Measurements from ENCODE around the gene STX2. TPM values are rescaled to one million over a fixed set of nuclear protein-coding genes. Genes with fewer than 3 reads are reported as not detected.

STX2 gene
- total and polyA plus RNA-seq, 2 experiments from 2014 or later = 16.4 to 35.4 TPM

- Histone ChIP-seq H3K27me3 (ENCODE audit: insufficient read depth) (no peaks in the 10 kb centered on the region), H4K20me1 (replicated peaks; ENCODE audit: insufficient read depth) (no peaks in the 10 kb centered on the region), H3K4me2 (no peak overlapping the region), H3K4me1 (ENCODE audit: insufficient read depth) (peaks cover 6% of the 10 kb centered on the region), H3F3A (replicated peaks; ENCODE audit: low read depth) (peaks cover 4% of the 10 kb centered on the region; the same call in 1 of the 2 replicates), H3K79me2 (replicated peaks; ENCODE audit: insufficient read depth) (no peaks in the 10 kb centered on the region), H3K9me2 (ENCODE audit: insufficient read depth) (no peaks in the 10 kb centered on the region), H3K4me3 (no peak overlapping the region), H3K36me3 (ENCODE audit: insufficient read depth) (no peaks in the 10 kb centered on the region; the same call in 1 of the 2 replicates), H2AFZ (no peak overlapping the region), H3K27ac (ENCODE audit: low read depth) (no peak overlapping the region)
- H3K9me3 Mint-ChIP-seq = peaks cover 36% of the 10 kb centered on the region
- H3K4me3 Mint-ChIP-seq = no peak overlapping the region
- ATAC-seq = no peak
- no peak overlapping the region for H3K27ac Mint-ChIP-seq
- H3K4me1 Mint-ChIP-seq = peaks cover 6% of the 10 kb centered on the region
- TF ChIP-seq ETS1 (IDR thresholded peaks at IDR 0.05) (no peak), ZNF114 (CRISPR knock-in tag; IDR thresholded peaks at IDR 0.05) (no peak), REST (IDR thresholded peaks at IDR 0.05; ENCODE audit: unreplicated experiment) (no peak), NANOG (IDR thresholded peaks at IDR 0.05; ENCODE audit: borderline replicate concordance) (no peak), EZH2phosphoT487 (IDR thresholded peaks at IDR 0.05; ENCODE audit: unreplicated experiment) (no peak), CREB1 (CRISPR knock-in tag; IDR thresholded peaks at IDR 0.05; ENCODE audit: low read depth) (no peak), ZNF331 (CRISPR knock-in tag; IDR thresholded peaks at IDR 0.05; ENCODE audit: low read depth) (no peak), CTCF (conservative IDR thresholded peaks at IDR 0.05; ENCODE audit: low read depth in 2 of 2) (no peak)
- peaks cover 8% of the 10 kb centered on the region for H3K27me3 Mint-ChIP-seq (ENCODE audit: insufficient read depth, low read depth, poor library complexity)
- peaks cover 20% of the 10 kb centered on the region for H3K36me3 Mint-ChIP-seq (ENCODE audit: low read depth)
- no peak for DNase-seq (ENCODE audit: low spot score)
Measured at GRCh38 chr12:130859161-130859560, 20.1 kb upstream of the STX2 start.

GRCh38 chr12:130858084-130858483, 19.0 kb upstream of the STX2 start:
- H3K79me2 ChIP-seq (replicated peaks; ENCODE audit: insufficient read depth) = no peaks in the 10 kb centered on the region
- H3K36me3 Mint-ChIP-seq (ENCODE audit: low read depth) = peaks cover 20% of the 10 kb centered on the region
- H3K4me2 ChIP-seq = no peak overlapping the region
- no peak overlapping the region for H3K4me3 ChIP-seq
- H3K4me1 ChIP-seq (ENCODE audit: insufficient read depth) = peaks cover 10% of the 10 kb centered on the region
- no peaks in the 10 kb centered on the region for H3K9me2 ChIP-seq (ENCODE audit: insufficient read depth)
- H3K27me3 ChIP-seq (ENCODE audit: insufficient read depth) = no peaks in the 10 kb centered on the region
- no peaks in the 10 kb centered on the region for H4K20me1 ChIP-seq (replicated peaks; ENCODE audit: insufficient read depth)
- H3K9me3 Mint-ChIP-seq = peaks cover 36% of the 10 kb centered on the region
- H3K36me3 ChIP-seq (ENCODE audit: insufficient read depth) = no peaks in the 10 kb centered on the region; the same call in 1 of the 2 replicates
- H3K27ac ChIP-seq (ENCODE audit: low read depth) = no peak overlapping the region
- TF ChIP-seq EZH2phosphoT487 (IDR thresholded peaks at IDR 0.05; ENCODE audit: unreplicated experiment) = no peak
- TF ChIP-seq EZH2 (IDR thresholded peaks at IDR 0.05; ENCODE audit: low read depth, unreplicated experiment) = no peak
- peak; percentile 13 to 47; a peak in 2 of 4 replicates for TF ChIP-seq CTCF (conservative IDR thresholded peaks at IDR 0.05; ENCODE audit: low read depth in 2 of 2)
- DNase-seq (ENCODE audit: low spot score) (no peak), ATAC-seq (no peak)
- H3K27me3 Mint-ChIP-seq (ENCODE audit: insufficient read depth, low read depth, poor library complexity) = peaks cover 16% of the 10 kb centered on the region
- H3K27ac Mint-ChIP-seq = no peak overlapping the region
- peaks cover 14% of the 10 kb centered on the region for H3K4me1 Mint-ChIP-seq
- H2AFZ ChIP-seq = no peak overlapping the region
- H3F3A ChIP-seq (replicated peaks; ENCODE audit: low read depth) = peaks cover 6% of the 10 kb centered on the region; the same call in 1 of the 2 replicates
- no peak overlapping the region for H3K4me3 Mint-ChIP-seq

Data from GM23338 (cell line).